IPS-11a (cell line): ENCODE data around the gene CLCF1.
A peak's percentile ranks its signal among the peaks of the same experiment; 100 is the strongest.

Source experiments
- H3K4me3 ChIP-seq: one replicate; pipeline ENCODE4 v1.5.1; 2013; ENCODE audit warnings: low read depth, low read length, control low read depth

The CLCF1 gene

DNA sequence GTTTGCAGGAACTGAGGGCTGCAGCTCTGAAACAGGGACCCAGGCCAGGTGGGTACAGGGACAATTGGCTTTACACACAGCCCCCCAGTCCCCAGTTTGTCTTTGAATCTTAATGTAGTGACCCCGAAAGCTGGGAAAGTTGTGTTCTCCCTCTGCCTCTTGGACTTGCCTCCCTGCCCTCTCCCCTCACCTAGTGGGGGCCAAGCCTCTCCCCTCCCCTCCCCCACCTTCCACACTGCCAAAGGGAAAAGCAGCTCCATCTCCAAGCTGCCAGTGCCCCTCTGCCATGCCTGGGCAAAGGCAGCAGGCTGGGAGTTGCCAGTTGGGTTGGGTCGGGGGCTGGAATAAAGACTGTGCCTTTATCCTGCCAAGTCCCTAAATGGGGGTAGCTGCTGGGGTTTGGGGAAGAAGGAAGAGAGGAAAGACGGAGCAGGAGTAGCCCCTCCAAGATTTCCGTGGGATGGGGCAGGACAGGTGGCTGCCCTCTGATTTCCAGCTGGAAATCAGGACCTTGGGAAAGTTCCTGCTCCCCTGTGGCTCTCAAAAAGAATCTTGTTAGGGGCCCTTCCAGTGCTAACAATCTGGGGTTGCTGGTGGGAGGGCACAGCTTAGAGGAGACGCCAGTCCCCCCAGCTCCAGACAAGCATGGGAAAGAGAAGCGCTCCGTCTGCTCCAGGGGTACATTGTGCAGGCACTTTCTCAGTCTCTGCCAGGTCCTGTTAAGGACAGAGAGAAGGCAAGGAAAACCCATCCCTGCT lies 2.8 kb upstream of the CLCF1 start:
- peak overlapping the region; percentile 20 for H3K4me3 ChIP-seq

DNA sequence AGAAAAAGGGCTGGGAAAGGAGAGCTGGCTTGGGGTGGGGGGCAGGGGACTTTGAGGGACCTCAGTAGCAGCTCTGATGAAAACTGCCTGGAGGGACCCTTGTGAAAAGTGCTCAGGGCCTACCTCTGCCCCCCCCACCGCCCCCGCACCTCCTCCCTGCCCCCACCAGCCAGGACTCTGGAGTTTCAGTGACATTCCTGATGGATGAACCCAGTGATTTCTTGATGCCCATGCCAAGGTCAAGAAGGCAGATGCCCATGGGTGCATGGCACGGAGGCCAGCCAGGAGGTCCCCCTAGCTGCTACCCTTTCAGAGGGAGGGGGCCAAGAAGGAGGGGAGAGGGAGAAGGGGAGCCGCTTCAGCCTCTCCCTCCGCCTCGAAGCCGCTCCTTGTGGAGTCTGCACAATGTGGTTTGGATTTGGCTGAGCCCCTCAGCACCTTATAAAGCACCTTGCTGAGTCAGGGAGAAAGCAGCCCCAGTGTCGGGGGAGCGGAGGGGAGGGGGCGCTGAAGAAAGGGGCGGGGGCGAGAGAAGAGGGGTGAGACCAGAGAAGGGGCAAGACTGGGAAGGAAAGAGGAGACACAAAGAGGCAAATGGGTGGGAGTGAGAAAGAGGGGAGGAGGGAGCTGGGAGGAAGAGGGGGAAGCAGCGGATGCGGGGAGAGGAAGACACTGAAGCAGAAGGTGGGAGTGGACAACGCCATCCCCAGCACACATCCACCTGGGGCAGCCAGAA lies 2.1 kb upstream of the CLCF1 start:
- peak overlapping the region; percentile 20 for H3K4me3 ChIP-seq

DNA sequence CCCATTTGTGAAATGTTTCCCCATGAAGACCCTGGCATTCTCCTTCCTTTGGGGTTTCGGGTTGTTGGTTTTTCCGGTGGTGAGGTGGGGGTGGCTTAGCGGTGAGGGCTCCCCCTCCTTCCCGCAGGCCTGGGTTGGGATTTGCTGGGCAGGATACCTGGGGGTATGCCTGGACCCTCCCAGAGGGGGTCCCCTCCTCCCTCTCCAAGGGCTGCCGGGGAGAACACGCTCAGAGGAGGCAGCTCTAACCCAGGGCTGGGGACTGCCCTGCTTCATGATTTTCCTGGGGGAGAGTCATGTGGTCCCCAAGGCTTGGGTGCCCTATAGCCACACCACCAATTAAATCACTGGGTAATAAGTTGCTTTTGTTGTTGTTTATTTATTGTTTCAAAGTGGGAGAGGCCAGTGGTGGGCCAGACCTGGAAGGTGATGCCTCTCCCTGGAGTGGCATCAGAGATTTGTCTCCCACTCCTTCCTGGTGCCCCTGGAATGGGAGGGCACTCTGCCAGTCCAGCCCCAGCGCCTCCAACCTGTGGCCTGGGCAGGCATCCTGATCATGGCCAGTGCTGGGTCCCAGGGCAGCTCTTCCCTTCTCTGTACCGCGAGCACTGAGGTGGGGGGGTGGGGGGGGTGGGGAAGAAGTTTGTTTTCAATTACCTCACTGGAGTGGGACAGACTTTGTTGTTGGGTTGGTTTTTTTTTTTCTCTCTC lies 1.3 kb upstream of the CLCF1 start:
- no peak overlapping the region for H3K4me3 ChIP-seq

DNA sequence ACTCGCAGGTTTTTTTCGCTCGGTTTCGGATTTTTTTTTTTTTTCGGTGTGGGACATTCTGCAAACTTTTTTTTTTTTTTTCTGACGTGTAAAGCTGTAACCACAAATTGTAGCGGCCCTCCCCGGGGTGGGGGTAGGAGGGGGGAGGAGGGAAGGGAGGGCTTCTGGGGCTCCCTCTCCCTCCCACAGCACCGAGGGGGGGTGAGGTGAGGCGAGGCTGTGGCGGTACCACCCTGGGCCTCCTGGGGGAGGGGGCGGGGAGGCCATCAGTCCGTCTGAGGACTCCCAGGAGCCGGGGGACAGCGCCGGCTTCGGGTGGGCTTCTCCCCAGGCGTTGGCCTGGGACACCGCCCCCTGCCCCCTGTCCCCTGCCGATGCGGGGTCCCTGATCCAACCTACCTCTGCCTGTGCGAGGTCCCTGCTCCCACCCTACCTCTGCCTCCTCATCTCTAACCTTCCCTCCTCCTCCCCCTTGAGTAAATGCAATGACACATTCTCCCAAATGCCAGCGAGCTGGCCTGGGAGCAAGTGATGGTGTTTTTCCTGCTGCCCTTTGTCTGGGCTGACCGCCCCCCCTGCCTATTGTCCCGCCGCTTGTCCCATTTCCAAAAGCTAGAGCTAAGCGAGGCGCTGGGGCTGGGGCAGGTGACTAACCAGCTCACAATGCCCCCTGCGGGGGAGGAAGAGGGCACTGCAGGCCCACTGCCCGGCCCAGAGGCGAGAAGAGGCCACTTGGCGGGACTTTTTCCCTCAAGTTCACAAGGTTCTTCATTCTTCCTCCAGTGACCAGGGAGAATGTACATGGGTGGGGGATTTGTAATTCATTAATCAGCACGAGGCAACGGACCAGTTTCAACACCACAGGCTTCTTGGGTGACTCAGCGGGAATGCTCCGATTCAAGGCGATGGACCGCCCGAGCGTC lies 511 bp upstream of the CLCF1 start:
- H3K4me3 ChIP-seq: peak overlapping the region; percentile 47

DNA sequence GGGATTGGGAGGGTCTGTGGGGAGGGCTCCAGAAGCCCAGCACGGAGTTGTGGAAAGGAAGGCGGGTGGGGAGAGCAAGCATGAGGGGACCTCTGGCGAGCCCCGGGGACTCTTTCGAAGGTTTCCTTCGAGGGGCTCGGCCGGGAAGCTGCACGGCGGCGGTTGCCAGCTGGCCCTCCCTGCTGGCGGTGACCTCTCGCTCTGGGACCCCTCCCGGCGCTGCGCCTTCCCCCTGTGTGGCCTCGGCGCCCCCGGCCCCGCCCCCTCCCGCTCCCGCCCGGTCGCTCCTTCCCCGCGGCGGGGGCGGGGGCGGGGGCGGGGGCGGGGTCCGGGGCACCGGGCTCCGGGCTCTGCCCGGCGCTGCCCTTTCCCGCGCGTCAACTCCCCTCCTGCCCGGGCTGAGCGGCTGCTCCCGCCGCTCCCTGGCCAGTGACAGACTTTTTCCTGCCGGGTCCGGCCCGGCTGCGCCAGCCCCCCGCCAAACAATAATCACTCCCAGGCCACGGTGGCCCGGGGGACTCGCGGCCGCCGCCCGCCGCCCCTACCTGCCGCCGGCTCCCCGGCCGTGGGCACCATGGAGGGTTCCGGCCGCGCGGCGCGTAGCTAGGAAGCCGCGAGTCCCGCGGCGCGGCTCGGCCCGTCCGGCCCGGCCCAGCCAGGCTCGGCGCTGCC lies 941 bp downstream of the CLCF1 start:
- peak overlapping the region; percentile 47 for H3K4me3 ChIP-seq

DNA sequence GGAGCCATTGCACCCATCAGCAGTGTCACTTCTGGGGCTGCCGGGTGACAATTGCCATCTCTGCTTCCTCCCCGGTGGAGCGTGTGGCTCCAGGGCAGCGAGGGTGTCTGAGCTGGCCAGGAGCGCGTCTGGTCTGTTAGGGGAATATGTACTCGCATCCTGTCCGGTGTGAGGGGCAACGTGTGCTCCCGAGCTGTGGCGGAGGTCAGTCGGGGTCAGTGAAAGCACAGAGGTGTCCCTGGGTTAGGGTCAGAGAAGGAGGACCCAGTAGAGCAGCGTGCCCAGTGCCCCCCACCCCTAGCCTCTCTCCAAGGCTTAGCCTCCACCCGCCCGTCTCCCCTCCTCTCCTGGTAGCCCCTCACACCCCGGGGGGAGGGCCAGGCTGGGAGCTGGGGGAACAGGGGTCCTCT lies 1.5 kb downstream of the CLCF1 start:
- peak overlapping the region; percentile 24 for H3K4me3 ChIP-seq

DNA sequence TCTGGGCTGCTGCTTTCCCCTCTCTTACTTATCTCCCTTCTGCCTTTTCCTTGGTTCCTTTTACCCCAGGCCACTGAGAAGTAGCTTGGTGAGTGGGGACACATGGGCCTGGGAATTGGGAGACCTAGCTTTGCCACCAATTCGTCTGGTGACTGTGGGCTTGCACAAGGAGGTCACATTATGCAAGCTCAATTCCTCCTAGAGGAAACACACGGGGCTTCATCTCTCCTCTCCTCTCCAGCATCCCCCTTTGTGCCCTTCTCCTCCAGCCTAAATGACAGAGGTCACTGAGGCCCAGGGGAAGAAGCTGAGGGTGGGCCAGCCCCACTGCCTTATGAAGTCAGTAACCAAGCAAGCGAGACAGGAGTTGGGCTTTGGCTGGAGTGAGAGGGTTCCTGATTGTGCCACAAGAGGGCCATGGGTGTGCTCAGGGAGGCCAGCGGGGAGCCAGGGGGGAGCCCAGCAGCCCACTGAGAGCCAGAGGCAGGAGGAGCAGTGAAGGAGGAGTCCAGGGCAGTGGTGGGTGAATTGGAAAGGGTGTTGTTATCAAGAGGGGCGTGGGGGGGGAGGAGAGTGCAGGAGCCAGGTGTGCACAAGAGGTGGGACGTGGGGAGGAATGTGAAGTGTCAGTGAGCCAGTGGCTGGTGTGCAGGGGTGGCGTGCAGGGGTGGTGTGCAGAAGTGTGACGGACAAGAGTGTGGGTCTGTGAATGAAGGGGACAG lies 2.0 kb downstream of the CLCF1 start:
- no peak overlapping the region for H3K4me3 ChIP-seq

DNA sequence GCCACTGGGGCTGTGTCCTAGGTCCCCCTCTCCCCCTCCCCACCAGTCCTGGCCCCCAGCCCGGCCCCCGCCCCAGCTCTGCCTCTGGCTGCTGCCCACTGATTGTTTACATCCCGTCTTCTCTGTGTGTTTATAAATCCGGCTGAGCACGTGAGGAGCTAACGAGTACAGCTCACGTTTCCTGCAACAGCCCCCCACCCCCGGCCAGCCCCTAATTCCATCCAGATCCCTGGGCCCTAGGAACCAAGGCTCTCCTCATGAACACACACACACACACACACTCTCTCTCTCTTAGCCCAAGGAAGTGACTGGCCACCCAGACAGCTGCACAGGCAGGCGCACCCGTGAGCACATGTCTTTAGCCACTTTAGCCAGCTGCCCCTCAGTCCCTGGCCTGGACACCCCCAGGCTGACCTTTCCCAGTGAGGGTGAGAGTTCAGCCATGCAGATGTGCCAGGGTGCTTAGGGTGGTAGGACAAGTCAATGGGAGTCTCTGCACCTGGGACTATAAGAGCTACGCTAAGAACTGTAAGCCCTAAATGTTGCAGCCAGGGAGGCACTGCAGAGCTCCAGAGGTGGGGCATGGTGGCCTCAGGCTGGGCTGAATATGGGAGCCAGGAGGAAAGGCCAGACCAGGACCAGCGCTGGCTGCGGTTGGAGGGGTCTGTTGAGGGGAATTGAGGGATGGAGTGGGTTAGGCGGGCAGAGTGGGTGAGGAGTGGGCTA lies 2.9 kb downstream of the CLCF1 start:
- no peak overlapping the region for H3K4me3 ChIP-seq

DNA sequence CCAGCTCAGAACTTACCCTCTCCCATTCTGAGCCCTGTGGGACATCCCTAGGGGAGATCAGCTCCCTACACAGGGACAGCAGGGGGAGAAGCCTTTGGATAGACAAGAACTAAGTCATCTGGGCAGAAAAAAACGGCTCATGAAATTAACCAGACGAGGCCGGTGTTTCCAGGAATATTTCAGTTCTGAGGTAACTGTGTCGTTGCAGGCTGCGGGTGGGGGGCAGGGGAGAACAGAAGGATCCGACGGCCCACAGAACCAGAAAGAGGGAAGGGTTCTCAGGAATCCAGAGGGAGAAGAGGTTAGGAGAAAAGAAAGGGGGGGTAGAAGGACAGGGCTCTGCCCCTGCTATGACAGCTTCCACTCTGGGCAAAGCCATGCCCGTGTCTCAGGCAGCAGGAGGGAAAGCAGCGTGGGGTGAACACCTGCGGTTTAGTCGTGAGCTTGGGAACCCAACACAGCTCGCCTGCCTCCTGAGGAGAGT lies 3.6 kb downstream of the CLCF1 start:
- H3K4me3 ChIP-seq: no peak overlapping the region

DNA sequence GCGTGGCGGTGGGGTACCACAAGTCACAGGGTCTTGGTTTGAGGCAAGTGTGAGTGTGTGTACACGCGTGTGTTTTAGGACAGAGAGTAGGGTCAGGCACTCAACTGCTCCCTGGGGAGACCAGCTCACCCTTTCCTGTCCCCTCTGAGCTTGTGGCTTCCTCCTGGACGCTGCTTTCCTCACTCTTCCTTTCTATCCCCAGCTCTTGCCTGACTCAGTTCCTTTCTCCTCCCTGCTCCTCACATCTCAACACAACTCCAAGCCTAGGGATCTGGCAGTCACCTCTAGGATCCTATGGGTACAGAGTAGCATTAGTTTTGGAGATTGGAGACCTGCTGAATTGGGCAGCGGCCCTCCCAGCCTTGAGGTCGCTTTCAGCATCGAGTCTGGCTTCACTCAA lies 4.1 kb downstream of the CLCF1 start:
- no peak overlapping the region for H3K4me3 ChIP-seq

DNA sequence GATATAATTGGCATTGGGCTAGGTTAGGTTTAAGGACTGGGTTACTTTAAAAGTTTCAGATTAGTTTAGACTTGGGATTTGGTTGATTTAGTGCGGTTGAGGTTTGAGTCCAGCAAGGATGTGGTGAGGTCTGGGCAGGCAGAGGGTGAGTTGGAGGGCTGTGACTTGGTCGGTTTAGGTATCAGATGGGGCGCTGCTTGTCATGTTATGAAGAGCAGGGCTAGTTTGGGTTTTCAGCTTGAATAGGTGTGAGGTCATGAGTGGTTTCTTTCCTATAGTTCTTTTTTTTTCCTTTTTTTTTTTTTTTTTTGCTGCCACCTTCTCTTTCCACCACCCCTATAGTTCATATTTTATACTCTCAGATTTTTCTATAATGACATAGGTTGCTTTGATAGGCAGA lies 4.8 kb downstream of the CLCF1 start:
- no peak overlapping the region for H3K4me3 ChIP-seq

DNA sequence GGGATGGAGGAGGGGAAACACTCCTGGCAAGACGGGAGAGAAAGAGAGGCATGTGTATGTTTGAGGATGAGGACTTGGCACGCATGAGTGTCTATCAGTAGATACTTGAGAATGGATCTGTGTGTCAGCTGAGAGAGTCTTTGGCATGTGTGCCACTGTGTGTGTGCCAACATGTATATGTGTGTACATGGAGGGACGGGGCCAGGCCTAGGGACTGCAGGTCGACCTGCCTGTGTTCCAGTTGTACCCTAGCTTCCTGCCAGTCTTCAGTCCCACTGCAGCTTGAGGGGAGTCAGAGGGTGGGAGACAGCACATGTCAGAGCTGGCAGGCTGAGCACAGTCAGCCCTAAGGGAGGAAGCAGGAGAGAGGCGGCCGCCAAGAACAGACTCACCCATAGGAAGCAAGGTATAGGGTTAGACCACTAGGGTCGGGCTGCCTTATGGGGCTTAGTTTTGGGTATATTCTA lies 5.6 kb downstream of the CLCF1 start:
- no peak overlapping the region for H3K4me3 ChIP-seq

DNA sequence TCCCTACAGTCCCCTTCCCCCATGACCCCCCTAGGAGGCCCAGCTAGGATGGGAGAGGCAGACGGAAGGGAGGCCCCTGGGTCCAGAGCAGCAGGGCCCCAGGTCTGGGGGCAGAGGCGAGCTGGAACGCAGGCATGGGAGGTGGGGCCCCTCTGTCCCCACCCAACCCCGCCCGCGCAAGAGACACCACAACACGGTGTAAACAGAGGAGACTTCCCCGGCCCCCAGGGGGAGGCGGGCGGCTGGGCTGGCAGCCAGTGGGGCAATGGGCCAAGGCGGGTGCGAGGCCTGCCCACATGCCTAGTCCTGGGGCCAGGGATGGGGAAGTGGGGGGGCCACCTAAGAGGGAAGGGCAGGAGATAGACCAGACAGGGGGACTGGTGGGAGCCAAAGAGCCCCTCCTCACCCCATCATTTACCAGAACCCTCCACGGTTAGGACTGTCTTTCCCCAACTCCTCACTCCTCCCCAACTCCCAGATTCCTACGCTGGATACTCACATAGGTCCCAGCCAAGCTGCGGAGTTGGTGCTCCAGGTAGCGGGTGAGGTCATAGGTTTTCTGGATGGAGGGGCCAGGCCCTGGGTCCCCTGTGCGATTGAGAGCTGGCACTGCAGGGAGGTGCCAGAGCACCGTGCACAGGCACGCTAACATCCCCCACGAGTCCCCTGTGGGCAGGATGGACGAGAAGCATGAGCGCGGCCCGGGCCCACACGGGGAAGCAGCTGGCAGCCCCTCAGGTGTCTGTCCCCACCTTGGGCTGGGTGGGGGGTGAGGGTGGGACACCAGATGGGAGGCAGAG lies 6.2 kb downstream of the CLCF1 start:
- no peak overlapping the region for H3K4me3 ChIP-seq

DNA sequence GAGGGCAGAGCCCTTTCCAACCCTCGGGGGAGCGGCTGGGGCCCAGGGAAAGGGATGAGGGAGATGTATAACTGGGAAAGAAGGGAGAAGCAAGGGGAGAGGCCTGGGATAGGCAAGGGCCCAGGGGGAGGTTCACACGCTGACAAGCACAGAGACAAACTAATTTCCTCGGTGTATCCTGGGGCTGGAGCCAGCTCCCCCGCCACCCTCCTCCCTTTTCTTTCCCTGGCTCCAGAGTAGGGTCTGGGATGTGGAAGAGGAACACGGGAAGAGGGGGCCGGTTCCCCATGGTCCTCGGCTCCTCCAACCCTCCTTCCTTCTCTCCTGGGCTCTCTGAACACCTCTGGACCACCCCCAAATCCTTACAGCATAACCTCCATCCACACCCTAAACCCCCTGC lies 6.9 kb downstream of the CLCF1 start:
- no peak overlapping the region for H3K4me3 ChIP-seq

DNA sequence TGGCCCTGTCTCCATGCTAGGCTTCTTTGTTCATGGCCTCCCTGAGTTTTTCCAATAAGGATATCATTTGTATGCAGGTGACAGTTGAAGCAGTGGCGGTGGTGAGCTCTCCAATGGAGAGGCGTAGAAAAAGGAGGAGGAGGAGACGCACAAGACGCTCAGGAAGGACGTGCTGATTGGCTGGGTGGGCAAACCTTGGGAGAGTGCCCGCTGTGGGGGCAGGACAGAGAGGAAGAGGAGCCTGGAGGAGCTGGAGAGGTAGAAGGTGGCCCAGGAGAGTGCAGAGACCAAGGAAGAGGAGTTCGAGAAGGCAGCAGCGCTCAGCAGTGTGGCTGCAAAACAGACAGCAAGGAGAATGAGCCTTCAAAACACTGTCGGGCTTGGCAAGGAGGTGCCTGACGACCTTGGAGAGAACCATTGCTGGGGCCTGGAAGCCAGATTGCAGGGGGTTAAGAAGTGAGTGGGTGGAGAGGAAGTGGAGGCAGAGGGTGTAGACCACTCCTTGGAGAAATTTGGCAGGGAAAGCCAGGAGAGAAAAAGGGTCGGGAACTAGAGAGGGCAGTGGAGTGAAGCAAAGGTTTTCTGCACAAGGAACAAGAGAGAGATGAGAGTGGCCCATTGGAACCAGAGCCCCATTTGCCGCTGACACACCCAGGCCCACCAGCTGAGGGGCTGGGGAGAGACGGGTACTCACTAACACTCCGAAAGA lies 7.5 kb downstream of the CLCF1 start:
- H3K4me3 ChIP-seq: no peak overlapping the region

DNA sequence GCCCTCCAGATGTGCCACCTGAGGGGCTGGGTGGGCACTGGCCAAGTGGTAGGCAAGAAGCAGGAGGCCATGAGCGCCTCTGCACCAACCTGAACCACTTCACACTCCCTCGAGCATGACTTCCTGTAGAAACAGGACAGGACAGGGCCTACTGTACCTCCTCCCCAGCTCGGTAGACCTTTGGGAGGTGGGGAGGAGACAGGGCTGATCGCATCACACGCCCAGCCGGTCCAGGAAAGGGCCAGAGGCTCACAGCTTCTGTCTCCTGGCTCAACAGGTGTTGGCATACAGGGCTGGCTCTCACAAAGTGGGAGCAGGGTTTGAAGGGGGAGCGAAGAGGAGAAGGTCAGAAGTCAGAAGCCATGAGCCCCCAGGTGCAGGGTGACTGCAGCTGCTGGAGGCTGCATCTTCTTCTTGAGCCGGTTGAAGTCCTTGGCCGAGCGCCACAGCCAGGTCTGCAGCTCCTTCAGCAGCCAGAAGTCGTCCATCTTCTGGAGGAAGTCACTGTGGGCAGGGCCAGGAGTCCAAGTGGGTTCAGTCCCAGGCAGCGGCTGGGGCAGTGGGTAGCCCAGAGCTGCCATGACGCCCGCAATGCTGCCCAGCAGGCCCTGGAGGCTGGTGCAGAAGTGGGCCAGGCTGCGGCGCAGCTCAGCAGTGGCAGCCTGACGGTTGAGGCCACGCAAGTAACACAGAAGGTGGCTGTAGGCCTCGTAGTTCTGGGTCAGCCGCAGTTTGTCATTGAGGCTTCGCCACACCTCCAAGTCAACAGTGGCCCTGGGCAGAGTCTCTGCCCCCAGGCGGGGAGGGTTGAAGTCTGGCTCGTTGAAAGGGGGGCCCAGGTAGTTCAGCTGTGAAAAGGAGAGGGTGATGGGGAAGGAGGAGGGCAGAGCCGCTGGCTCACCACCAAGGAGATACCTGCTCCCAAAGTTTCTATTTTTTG lies 8.3 kb downstream of the CLCF1 start:
- no peak overlapping the region for H3K4me3 ChIP-seq
